ENCODE data around the gene SCN8A.

DNA sequence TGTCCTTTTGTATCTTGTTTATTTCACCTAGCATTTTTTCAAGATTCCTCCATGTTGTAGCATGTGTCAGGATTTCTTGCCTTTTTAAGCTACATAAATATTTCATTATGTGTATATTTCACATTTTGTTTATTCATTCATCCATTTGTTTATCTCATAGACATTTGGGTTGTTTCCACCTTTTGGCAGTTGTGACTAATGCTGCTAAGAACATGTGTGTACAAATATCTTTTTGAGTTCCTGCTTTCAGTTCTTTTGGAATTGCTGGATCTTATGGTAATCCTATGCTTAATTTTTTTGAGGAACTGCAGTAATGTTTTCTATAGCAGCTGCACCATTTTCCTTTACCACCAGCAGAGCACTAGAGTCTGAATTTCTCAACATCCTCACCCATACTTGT, 62.4 kb downstream of the SCN8A start:
- TF ChIP-seq CTCF (IDR thresholded peaks at IDR 0.05; ENCODE audit: insufficient read depth, low read length) = no peak
- TF ChIP-seq POLR2AphosphoS5 (IDR thresholded peaks at IDR 0.05; ENCODE audit: low read depth) = no peak
- TF ChIP-seq, protein P1, sequence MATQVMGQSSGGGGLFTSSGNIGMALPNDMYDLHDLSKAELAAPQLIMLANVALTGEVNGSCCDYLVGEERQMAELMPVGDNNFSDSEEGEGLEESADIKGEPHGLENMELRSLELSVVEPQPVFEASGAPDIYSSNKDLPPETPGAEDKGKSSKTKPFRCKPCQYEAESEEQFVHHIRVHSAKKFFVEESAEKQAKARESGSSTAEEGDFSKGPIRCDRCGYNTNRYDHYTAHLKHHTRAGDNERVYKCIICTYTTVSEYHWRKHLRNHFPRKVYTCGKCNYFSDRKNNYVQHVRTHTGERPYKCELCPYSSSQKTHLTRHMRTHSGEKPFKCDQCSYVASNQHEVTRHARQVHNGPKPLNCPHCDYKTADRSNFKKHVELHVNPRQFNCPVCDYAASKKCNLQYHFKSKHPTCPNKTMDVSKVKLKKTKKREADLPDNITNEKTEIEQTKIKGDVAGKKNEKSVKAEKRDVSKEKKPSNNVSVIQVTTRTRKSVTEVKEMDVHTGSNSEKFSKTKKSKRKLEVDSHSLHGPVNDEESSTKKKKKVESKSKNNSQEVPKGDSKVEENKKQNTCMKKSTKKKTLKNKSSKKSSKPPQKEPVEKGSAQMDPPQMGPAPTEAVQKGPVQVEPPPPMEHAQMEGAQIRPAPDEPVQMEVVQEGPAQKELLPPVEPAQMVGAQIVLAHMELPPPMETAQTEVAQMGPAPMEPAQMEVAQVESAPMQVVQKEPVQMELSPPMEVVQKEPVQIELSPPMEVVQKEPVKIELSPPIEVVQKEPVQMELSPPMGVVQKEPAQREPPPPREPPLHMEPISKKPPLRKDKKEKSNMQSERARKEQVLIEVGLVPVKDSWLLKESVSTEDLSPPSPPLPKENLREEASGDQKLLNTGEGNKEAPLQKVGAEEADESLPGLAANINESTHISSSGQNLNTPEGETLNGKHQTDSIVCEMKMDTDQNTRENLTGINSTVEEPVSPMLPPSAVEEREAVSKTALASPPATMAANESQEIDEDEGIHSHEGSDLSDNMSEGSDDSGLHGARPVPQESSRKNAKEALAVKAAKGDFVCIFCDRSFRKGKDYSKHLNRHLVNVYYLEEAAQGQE (IDR thresholded peaks at IDR 0.05; ENCODE audit: insufficient replicate concordance, low read depth) = no peak
- no peak for TF ChIP-seq GABPA (IDR thresholded peaks at IDR 0.05; ENCODE audit: low read depth)

Measured in HL-60 (cell line).